ENCODE data around the gene KLK1.
"Not testable (repeated sequence)": the region's sequence is repeated elsewhere in the genome, so short reads cannot be mapped to it uniquely, and the experiment has no call there.

KLK1 gene

DNA sequence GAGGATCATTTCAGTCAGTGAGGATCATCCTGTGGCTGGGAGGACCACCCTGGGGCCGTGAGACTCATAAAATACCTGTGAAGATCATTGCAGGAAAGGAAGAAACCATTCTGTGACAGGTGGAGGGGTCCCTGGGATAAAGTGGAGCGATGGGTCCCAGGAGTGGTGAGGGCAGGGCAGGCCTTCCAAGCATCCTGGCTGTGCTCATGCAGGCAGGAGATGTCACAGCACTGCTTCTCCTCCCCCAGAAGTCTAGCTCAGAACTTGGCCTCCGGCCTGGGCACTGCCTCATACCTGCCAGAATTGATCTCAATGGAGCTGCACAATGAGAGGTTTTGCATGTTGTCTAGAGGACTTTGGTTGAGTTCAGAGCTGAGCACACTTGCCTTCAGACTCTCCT lies 11.1 kb downstream of the KLK1 start:
- Histone ChIP-seq H3K27ac (ENCODE audit: low read length) (no peak overlapping the region), H3K4me1 (ENCODE audit: low read length) (peaks cover 7% of the 10 kb centered on the region), H2AFZ (ENCODE audit: low read depth, low read length) (no peak overlapping the region), H3K4me2 (ENCODE audit: low read length) (no peak overlapping the region), H3K27me3 (ENCODE audit: low read depth, low read length) (peaks cover 12% of the 10 kb centered on the region; the same call in 1 of the 2 replicates), H3K9me3 (ENCODE audit: insufficient read depth, low read length) (no peaks in the 10 kb centered on the region), H3K36me3 (replicated peaks; ENCODE audit: low read depth, low read length) (no peaks in the 10 kb centered on the region), H3K4me3 (ENCODE audit: low read length) (no peak overlapping the region), H3K79me2 (ENCODE audit: low read length) (no peaks in the 10 kb centered on the region), H3K9ac (ENCODE audit: low read length) (no peak overlapping the region), H4K20me1 (ENCODE audit: insufficient read depth, low read length) (no peaks in the 10 kb centered on the region)
- TF ChIP-seq, protein P1, sequence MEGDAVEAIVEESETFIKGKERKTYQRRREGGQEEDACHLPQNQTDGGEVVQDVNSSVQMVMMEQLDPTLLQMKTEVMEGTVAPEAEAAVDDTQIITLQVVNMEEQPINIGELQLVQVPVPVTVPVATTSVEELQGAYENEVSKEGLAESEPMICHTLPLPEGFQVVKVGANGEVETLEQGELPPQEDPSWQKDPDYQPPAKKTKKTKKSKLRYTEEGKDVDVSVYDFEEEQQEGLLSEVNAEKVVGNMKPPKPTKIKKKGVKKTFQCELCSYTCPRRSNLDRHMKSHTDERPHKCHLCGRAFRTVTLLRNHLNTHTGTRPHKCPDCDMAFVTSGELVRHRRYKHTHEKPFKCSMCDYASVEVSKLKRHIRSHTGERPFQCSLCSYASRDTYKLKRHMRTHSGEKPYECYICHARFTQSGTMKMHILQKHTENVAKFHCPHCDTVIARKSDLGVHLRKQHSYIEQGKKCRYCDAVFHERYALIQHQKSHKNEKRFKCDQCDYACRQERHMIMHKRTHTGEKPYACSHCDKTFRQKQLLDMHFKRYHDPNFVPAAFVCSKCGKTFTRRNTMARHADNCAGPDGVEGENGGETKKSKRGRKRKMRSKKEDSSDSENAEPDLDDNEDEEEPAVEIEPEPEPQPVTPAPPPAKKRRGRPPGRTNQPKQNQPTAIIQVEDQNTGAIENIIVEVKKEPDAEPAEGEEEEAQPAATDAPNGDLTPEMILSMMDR (IDR thresholded peaks at IDR 0.05; ENCODE audit: low read depth, low read length), result no peak
- TF ChIP-seq EZH2phosphoT487 (IDR thresholded peaks at IDR 0.05; ENCODE audit: low read depth), result no peak

DNA sequence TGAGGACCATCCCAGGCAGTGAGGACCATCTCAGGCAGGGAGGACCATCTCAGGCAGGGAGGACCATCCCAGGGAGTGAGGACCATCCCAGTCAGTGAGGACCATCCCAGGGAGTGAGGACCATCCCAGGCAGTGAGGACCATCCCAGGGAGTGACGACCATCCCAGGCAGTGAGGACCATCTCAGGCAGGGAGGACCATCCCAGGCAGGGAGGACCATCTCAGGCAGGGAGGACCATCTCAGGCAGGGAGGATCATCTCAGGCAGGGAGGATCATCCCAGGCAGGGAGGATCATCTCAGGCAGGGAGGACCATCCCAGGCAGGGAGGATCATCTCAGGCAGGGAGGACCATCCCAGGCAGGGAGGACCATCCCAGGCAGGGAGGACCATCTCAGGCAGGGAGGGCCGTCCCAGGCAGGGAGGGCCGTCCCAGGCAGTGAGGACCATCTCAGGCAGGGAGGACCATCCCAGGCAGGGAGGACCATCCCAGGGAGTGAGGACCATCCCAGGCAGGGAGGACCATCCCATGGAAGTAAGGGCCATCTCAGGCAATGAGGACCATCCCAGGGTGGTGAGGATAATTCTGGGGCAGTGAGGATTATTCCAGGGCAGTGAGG lies 11.9 kb downstream of the KLK1 start:
- not testable (repeated sequence) for H4K20me1 ChIP-seq (ENCODE audit: insufficient read depth, low read length); H2AFZ ChIP-seq (ENCODE audit: low read depth, low read length); H3K9me3 ChIP-seq (ENCODE audit: insufficient read depth, low read length); H3K4me2 ChIP-seq (ENCODE audit: low read length); H3K36me3 ChIP-seq (replicated peaks; ENCODE audit: low read depth, low read length); H3K27ac ChIP-seq (ENCODE audit: low read length); H3K4me3 ChIP-seq (ENCODE audit: low read length); H3K9ac ChIP-seq (ENCODE audit: low read length); H3K4me1 ChIP-seq (ENCODE audit: low read length); H3K79me2 ChIP-seq (ENCODE audit: low read length)
- H3K27me3 ChIP-seq (ENCODE audit: low read depth, low read length), result peaks cover 12% of the 10 kb centered on the region; the same call in 1 of the 2 replicates

DNA sequence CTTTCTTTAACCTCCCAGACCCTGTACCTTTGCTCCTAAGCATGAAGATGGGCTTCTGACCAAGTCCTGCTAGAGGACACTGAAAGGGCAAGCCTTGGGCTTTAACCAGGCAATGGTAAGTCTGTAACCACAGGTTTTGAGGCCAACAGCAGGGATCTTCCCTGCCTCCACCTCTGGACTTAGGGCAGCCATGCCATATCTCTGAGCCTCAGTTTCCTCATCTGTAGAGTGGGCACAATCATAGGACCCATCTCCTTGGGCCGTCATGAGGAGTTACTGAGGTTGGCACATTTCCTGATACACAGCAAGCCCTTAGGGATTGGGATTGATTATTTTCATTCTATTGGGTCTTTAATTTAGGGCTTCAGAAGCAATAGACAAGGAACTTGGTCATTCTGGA lies 14.7 kb downstream of the KLK1 start:
- Histone ChIP-seq H3K9ac (ENCODE audit: low read length) (no peak overlapping the region), H3K79me2 (ENCODE audit: low read length) (peaks cover 8% of the 10 kb centered on the region), H3K9me3 (ENCODE audit: insufficient read depth, low read length) (no peaks in the 10 kb centered on the region), H3K36me3 (replicated peaks; ENCODE audit: low read depth, low read length) (peaks cover under 1% of the 10 kb centered on the region), H2AFZ (ENCODE audit: low read depth, low read length) (no peak overlapping the region), H4K20me1 (ENCODE audit: insufficient read depth, low read length) (no peaks in the 10 kb centered on the region), H3K4me2 (ENCODE audit: low read length) (no peak overlapping the region), H3K4me3 (ENCODE audit: low read length) (no peak overlapping the region), H3K27ac (ENCODE audit: low read length) (no peak overlapping the region), H3K27me3 (ENCODE audit: low read depth, low read length) (0 out of 2 replicates have a peak, but pooled peaks cover 5% of the 10 kb centered on the region), H3K4me1 (ENCODE audit: low read length) (peaks cover 7% of the 10 kb centered on the region)
- TF ChIP-seq, protein P1 (IDR thresholded peaks at IDR 0.05; ENCODE audit: low read depth, low read length), result no peak
- no peak for TF ChIP-seq EZH2phosphoT487 (IDR thresholded peaks at IDR 0.05; ENCODE audit: low read depth)

DNA sequence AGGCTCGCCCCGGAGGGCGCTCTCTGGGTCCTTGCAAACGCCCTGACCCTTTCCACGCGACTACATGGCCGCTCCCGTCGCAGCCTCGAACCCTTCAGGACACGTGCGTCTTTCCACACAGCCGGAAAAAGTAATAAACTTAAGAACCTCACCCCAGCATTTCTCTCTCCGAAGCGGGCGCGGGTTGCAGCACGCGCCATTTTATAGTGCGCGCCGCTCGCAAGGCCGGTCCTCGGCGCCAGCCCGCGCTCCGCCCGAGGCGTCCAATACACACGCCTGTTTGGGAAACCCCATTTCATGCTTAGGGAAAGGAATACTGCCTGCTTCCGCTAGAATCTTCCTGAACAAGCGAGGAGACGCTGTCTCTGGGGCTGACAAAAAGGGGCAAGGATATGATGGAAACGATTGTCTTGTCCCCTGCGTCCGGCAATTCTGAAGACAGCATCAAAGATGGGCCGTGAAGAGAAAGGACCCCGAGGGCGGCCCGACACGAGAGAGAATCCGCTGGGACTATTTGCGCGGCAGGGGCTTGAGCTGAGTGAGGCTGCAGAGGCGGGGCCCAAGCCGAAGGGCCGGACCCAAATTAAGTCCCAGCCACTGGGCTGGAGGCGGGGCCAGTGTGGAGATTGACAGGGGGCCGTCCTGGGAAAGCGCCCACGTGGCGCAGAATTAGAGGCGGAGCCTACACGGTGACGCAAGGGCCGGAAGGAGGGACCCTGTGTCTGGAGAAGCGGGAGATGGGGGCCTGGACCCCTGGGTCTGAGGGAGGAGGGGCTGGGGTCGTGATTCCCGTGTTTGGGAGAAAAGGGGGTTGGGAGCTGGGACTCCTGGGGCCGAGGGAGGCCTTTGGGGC lies 18.9 kb downstream of the KLK1 start:
- Histone ChIP-seq H3K27ac (ENCODE audit: low read length) (peak overlapping the region; percentile 85), H4K20me1 (ENCODE audit: insufficient read depth, low read length) (peaks cover 33% of the 10 kb centered on the region), H3K9me3 (ENCODE audit: insufficient read depth, low read length) (no peaks in the 10 kb centered on the region), H3K79me2 (ENCODE audit: low read length) (peaks cover 45% of the 10 kb centered on the region), H3K4me1 (ENCODE audit: low read length) (peaks cover 19% of the 10 kb centered on the region), H3K4me2 (ENCODE audit: low read length) (peak overlapping the region; percentile 98), H3K4me3 (ENCODE audit: low read length) (peak overlapping the region; percentile 82), H3K9ac (ENCODE audit: low read length) (peak overlapping the region; percentile 98), H3K27me3 (ENCODE audit: low read depth, low read length) (no peaks in the 10 kb centered on the region), H2AFZ (ENCODE audit: low read depth, low read length) (peak overlapping the region; percentile 82; the same call in 1 of the 2 replicates), H3K36me3 (replicated peaks; ENCODE audit: low read depth, low read length) (peaks cover 33% of the 10 kb centered on the region)
- TF ChIP-seq, protein P1 (IDR thresholded peaks at IDR 0.05; ENCODE audit: low read depth, low read length), result no peak
- no peak for TF ChIP-seq EZH2phosphoT487 (IDR thresholded peaks at IDR 0.05; ENCODE audit: low read depth)
